ENCODE results near the gene RGSL1.

The RGSL1 gene

GRCh38 chr1:182473556-182473955, 23.6 kb downstream of the RGSL1 start:
- ATAC-seq: no peak
- no peak for TF ChIP-seq CREB5 (CRISPR knock-in tag; IDR thresholded peaks at IDR 0.05; ENCODE audit: low read depth)
- TF ChIP-seq BACH2 (CRISPR knock-in tag; IDR thresholded peaks at IDR 0.05; ENCODE audit: borderline replicate concordance): no peak
- TF ChIP-seq POU6F1 (CRISPR knock-in tag; IDR thresholded peaks at IDR 0.05; ENCODE audit: borderline replicate concordance, low read depth): no peak
- TF ChIP-seq ESRRG (CRISPR knock-in tag; IDR thresholded peaks at IDR 0.05): no peak
- no peak for TF ChIP-seq ISL1 (CRISPR knock-in tag; IDR thresholded peaks at IDR 0.05)
- TF ChIP-seq TOX (CRISPR knock-in tag; IDR thresholded peaks at IDR 0.05; ENCODE audit: borderline replicate concordance): no peak
- no peak for TF ChIP-seq ZFP30 (CRISPR knock-in tag; IDR thresholded peaks at IDR 0.05)
- no peak for TF ChIP-seq GLIS3 (CRISPR knock-in tag; IDR thresholded peaks at IDR 0.05)
- no peak for TF ChIP-seq ZNF8 (CRISPR knock-in tag; IDR thresholded peaks at IDR 0.05)
- no peak for TF ChIP-seq CSRNP3 (CRISPR knock-in tag; IDR thresholded peaks at IDR 0.05)
- no peak for TF ChIP-seq ZNF70 (CRISPR knock-in tag; IDR thresholded peaks at IDR 0.05)
- no peak for TF ChIP-seq ZFP3 (CRISPR knock-in tag; IDR thresholded peaks at IDR 0.05)
- no peak for TF ChIP-seq CSDC2 (CRISPR knock-in tag; IDR thresholded peaks at IDR 0.05)
- no peak for TF ChIP-seq SNAI2 (CRISPR knock-in tag; IDR thresholded peaks at IDR 0.05)
- no peak for TF ChIP-seq ARNTL (CRISPR knock-in tag; IDR thresholded peaks at IDR 0.05; ENCODE audit: borderline replicate concordance, low read depth)

- TF ChIP-seq POU6F1 (CRISPR knock-in tag; IDR thresholded peaks at IDR 0.05; ENCODE audit: borderline replicate concordance, low read depth) (no peak), CREB5 (CRISPR knock-in tag; IDR thresholded peaks at IDR 0.05; ENCODE audit: low read depth) (no peak), PATZ1 (CRISPR knock-in tag; IDR thresholded peaks at IDR 0.05; ENCODE audit: borderline replicate concordance) (no peak)
- ATAC-seq: no peak
Measured at GRCh38 chr1:182476625-182477024, 26.7 kb downstream of the RGSL1 start.

GRCh38 chr1:182478238-182478637, 28.3 kb downstream of the RGSL1 start:
- TF ChIP-seq CREB5 (CRISPR knock-in tag; IDR thresholded peaks at IDR 0.05; ENCODE audit: low read depth) (no peak), CSDC2 (CRISPR knock-in tag; IDR thresholded peaks at IDR 0.05) (no peak), PATZ1 (CRISPR knock-in tag; IDR thresholded peaks at IDR 0.05; ENCODE audit: borderline replicate concordance) (no peak), ESRRG (CRISPR knock-in tag; IDR thresholded peaks at IDR 0.05) (no peak), ZNF8 (CRISPR knock-in tag; IDR thresholded peaks at IDR 0.05) (no peak), RARB (CRISPR knock-in tag; IDR thresholded peaks at IDR 0.05) (no peak), ZNF70 (CRISPR knock-in tag; IDR thresholded peaks at IDR 0.05) (no peak), SNAI2 (CRISPR knock-in tag; IDR thresholded peaks at IDR 0.05) (no peak), ZFP30 (CRISPR knock-in tag; IDR thresholded peaks at IDR 0.05) (no peak)
- ATAC-seq: no peak

Measured in SK-N-SH treated with all-trans-retinoic acid at 6 μM for 48 hours (cell line).